ENCODE measurements around the gene RIC8B. TPM values are rescaled to one million over a fixed set of nuclear protein-coding genes. Genes with fewer than 3 reads are reported as not detected.

Gene RIC8B
- total RNA-seq, 1 donor from 2014 or later = 19.7 TPM

DNA sequence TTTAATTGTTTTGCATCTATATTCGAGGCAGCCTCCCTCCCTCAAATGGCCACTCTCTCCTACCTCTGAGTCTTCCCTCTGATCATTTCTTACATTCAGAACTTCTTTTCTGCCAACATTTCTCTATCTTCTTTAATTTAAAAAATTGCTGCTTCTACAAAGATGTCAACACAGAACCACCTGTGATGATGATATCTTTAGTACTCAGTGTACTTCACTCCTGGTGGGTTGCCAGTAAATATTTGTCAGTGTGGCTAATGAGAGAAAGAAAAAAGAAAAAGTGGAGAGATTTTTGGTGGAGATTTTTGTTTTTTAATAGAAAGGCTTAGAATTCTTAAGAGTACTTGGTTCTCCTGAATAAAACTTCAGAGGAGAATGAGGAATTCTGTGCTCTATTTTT, 8.1 kb downstream of the RIC8B start:
- Mint-ChIP-seq H3K27me3 (ENCODE audit: low read depth, unreplicated experiment) (no peaks in the 10 kb centered on the region), H3K4me3 (ENCODE audit: unreplicated experiment) (no peak overlapping the region), H3K4me1 (ENCODE audit: low read depth, unreplicated experiment) (peaks cover 8% of the 10 kb centered on the region), H3K9me3 (ENCODE audit: unreplicated experiment) (no peaks in the 10 kb centered on the region), H3K36me3 (ENCODE audit: low read depth, unreplicated experiment) (peaks cover 4% of the 10 kb centered on the region), H3K27ac (ENCODE audit: unreplicated experiment) (no peak overlapping the region)
- no peaks in the 10 kb centered on the region for H3K9me3 ChIP-seq (ENCODE audit: insufficient read depth, low read depth, low read length)
- no peak overlapping the region for H2AFZ ChIP-seq (ENCODE audit: low read depth, low read length)
- FAIRE-seq = no peak
- peaks cover 45% of the 10 kb centered on the region for H4K20me1 ChIP-seq (ENCODE audit: insufficient read depth, low read length)
- no peaks in the 10 kb centered on the region for H3K27me3 ChIP-seq (ENCODE audit: insufficient read depth, low read length)
- H3K4me2 ChIP-seq (ENCODE audit: low read length) = no peak overlapping the region
- peaks cover 4% of the 10 kb centered on the region for H3K36me3 ChIP-seq (ENCODE audit: insufficient read depth, low read length)
- H3K4me1 ChIP-seq (ENCODE audit: insufficient read depth, low read length) = peaks cover 8% of the 10 kb centered on the region
- no peak overlapping the region for H3K27ac ChIP-seq (ENCODE audit: low read depth, low read length)
- no peak overlapping the region for H3K9ac ChIP-seq (ENCODE audit: low read length)
- H3K79me2 ChIP-seq (ENCODE audit: insufficient read depth, low read length) = peaks cover 54% of the 10 kb centered on the region
- TF ChIP-seq, protein P1, sequence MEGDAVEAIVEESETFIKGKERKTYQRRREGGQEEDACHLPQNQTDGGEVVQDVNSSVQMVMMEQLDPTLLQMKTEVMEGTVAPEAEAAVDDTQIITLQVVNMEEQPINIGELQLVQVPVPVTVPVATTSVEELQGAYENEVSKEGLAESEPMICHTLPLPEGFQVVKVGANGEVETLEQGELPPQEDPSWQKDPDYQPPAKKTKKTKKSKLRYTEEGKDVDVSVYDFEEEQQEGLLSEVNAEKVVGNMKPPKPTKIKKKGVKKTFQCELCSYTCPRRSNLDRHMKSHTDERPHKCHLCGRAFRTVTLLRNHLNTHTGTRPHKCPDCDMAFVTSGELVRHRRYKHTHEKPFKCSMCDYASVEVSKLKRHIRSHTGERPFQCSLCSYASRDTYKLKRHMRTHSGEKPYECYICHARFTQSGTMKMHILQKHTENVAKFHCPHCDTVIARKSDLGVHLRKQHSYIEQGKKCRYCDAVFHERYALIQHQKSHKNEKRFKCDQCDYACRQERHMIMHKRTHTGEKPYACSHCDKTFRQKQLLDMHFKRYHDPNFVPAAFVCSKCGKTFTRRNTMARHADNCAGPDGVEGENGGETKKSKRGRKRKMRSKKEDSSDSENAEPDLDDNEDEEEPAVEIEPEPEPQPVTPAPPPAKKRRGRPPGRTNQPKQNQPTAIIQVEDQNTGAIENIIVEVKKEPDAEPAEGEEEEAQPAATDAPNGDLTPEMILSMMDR (IDR thresholded peaks at IDR 0.05; ENCODE audit: insufficient read depth, low read depth, low read length) = no peak
- TF ChIP-seq EZH2 (IDR thresholded peaks at IDR 0.05; ENCODE audit: insufficient read depth, low read length) = no peak
- no peak for DNase-seq (ENCODE audit: low read depth)
- no peak overlapping the region for H3K4me3 ChIP-seq (ENCODE audit: insufficient read depth, low read depth, low read length)

DNA sequence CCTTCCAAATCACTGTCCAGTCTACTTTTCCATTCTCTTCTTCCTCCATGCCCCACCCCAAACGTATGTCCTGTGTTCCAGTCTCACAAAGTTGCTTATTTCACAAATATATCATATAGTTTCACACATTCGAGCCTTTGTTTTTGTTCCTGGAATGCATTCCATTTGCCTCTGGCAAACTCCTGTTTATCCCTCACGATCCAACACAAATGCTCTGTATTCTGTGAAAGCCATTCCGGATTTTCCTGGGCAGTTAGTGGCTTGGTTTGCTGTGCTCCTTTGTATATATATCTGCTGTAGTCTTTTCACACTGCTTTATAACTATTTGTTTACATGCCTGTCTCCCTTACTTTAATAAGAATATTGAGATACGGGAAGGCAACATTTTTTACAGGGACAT, 9.0 kb downstream of the RIC8B start:
- Mint-ChIP-seq H3K27ac (ENCODE audit: unreplicated experiment) (no peak overlapping the region), H3K9me3 (ENCODE audit: unreplicated experiment) (no peaks in the 10 kb centered on the region), H3K4me1 (ENCODE audit: low read depth, unreplicated experiment) (peaks cover 8% of the 10 kb centered on the region), H3K4me3 (ENCODE audit: unreplicated experiment) (no peak overlapping the region), H3K27me3 (ENCODE audit: low read depth, unreplicated experiment) (no peaks in the 10 kb centered on the region), H3K36me3 (ENCODE audit: low read depth, unreplicated experiment) (peaks cover 12% of the 10 kb centered on the region)
- Histone ChIP-seq H2AFZ (ENCODE audit: low read depth, low read length) (no peak overlapping the region), H3K36me3 (ENCODE audit: insufficient read depth, low read length) (peaks cover 4% of the 10 kb centered on the region), H3K27me3 (ENCODE audit: insufficient read depth, low read length) (no peaks in the 10 kb centered on the region), H3K4me1 (ENCODE audit: insufficient read depth, low read length) (peaks cover 8% of the 10 kb centered on the region), H3K27ac (ENCODE audit: low read depth, low read length) (no peak overlapping the region), H4K20me1 (ENCODE audit: insufficient read depth, low read length) (peaks cover 41% of the 10 kb centered on the region), H3K4me2 (ENCODE audit: low read length) (no peak overlapping the region), H3K79me2 (ENCODE audit: insufficient read depth, low read length) (peaks cover 45% of the 10 kb centered on the region), H3K4me3 (ENCODE audit: insufficient read depth, low read depth, low read length) (no peak overlapping the region), H3K9me3 (ENCODE audit: insufficient read depth, low read depth, low read length) (no peaks in the 10 kb centered on the region), H3K9ac (ENCODE audit: low read length) (no peak overlapping the region)
- no peak for DNase-seq (ENCODE audit: low read depth)
- FAIRE-seq = no peak
- TF ChIP-seq, protein P1 (IDR thresholded peaks at IDR 0.05; ENCODE audit: insufficient read depth, low read depth, low read length) = no peak
- TF ChIP-seq EZH2 (IDR thresholded peaks at IDR 0.05; ENCODE audit: insufficient read depth, low read length) = no peak

DNA sequence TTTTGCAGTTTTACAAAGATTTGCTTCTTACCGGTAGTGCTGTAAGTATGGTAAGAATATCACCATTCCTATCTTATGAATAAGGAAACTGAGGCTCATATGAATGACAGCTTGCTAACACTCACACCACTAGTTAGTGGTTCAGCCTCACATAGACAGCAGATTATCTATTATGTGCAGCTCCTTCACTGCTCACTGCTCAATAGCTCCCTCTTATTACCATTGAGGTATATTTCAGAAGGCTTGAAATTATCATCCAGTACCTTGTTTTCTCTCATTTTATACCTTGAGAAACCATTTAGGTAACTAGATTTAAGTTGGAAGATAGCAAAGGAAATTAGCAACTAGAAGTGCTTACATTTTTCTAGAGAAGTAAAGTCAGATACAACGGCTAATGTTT, 15.5 kb downstream of the RIC8B start:
- Mint-ChIP-seq H3K27ac (ENCODE audit: unreplicated experiment) (no peak overlapping the region), H3K4me1 (ENCODE audit: low read depth, unreplicated experiment) (no peaks in the 10 kb centered on the region), H3K4me3 (ENCODE audit: unreplicated experiment) (no peak overlapping the region), H3K9me3 (ENCODE audit: unreplicated experiment) (no peaks in the 10 kb centered on the region), H3K36me3 (ENCODE audit: low read depth, unreplicated experiment) (peaks cover 27% of the 10 kb centered on the region), H3K27me3 (ENCODE audit: low read depth, unreplicated experiment) (no peaks in the 10 kb centered on the region)
- H4K20me1 ChIP-seq (ENCODE audit: insufficient read depth, low read length) = peaks cover under 1% of the 10 kb centered on the region
- H2AFZ ChIP-seq (ENCODE audit: low read depth, low read length) = no peak overlapping the region
- no peaks in the 10 kb centered on the region for H3K27me3 ChIP-seq (ENCODE audit: insufficient read depth, low read length)
- H3K79me2 ChIP-seq (ENCODE audit: insufficient read depth, low read length) = no peaks in the 10 kb centered on the region
- H3K9ac ChIP-seq (ENCODE audit: low read length) = no peak overlapping the region
- H3K36me3 ChIP-seq (ENCODE audit: insufficient read depth, low read length) = peaks cover 4% of the 10 kb centered on the region
- H3K4me2 ChIP-seq (ENCODE audit: low read length) = no peak overlapping the region
- H3K9me3 ChIP-seq (ENCODE audit: insufficient read depth, low read depth, low read length) = no peaks in the 10 kb centered on the region
- DNase-seq (ENCODE audit: low read depth) (no peak), FAIRE-seq (no peak)
- no peak overlapping the region for H3K4me3 ChIP-seq (ENCODE audit: insufficient read depth, low read depth, low read length)
- H3K4me1 ChIP-seq (ENCODE audit: insufficient read depth, low read length) = no peaks in the 10 kb centered on the region
- no peak overlapping the region for H3K27ac ChIP-seq (ENCODE audit: low read depth, low read length)
- TF ChIP-seq, protein P1 (IDR thresholded peaks at IDR 0.05; ENCODE audit: insufficient read depth, low read depth, low read length) = no peak
- TF ChIP-seq EZH2 (IDR thresholded peaks at IDR 0.05; ENCODE audit: insufficient read depth, low read length) = no peak

All from astrocyte (in vitro differentiated cells and primary cell).